Hepatocyte (in vitro differentiated cells): Measurements from ENCODE around the gene HMCN1.

Source experiments
- CTCF ChIP-seq: fragments of 200-600 bp; sonication (generic); IDR thresholded peaks from 2 replicates; pipeline ENCODE4 v1.5.1; 2016; ENCODE audit warnings: antibody characterized with exemption, mild to moderate bottlenecking; ENCODE audit not compliant: poor library complexity
- EZH2 ChIP-seq: fragments of 200-600 bp; sonication (generic); IDR thresholded peaks from 2 replicates; pipeline ENCODE4 v1.6.1; 2016; ENCODE audit warnings: antibody characterized with exemption, mild to moderate bottlenecking, borderline replicate concordance

- TF ChIP-seq CTCF (no peak), EZH2 (no peak)
These were observed 395.6 kb downstream of the HMCN1 start for GRCh38 chr1:186129758-186130157.
